GM12892 (cell line): ENCODE data around the gene RTTN.

Experiments used
- POLR2A ChIP-seq: IDR thresholded peaks from 2 replicates; pipeline ENCODE4 v1.6.1; 2011; ENCODE audit warnings: low read depth, low read length, control low read depth
- POLR2AphosphoS5 ChIP-seq: IDR thresholded peaks from 2 replicates; pipeline ENCODE4 v1.6.1; 2011; ENCODE audit warnings: low read depth, low read length, control low read depth
- TAF1 ChIP-seq: IDR thresholded peaks from 2 replicates; pipeline ENCODE4 v1.6.1; 2011; ENCODE audit warnings: low read depth, mild to moderate bottlenecking, control low read depth, low read length, borderline replicate concordance

GRCh38 chr18:70004696-70005095, 200.8 kb downstream of the RTTN start:
- TF ChIP-seq POLR2A (no peak), POLR2AphosphoS5 (no peak), TAF1 (no peak)
